ENCODE results near the gene RANBP17.

Gene RANBP17

GRCh38 chr5:171299851-171300250, 438.0 kb downstream of the RANBP17 start:
- no peak for DNase-seq (ENCODE audit: low spot score)

GRCh38 chr5:171300358-171300757, 438.5 kb downstream of the RANBP17 start:
- DNase-seq (ENCODE audit: low spot score), result no peak

GRCh38 chr5:171306166-171306565, 444.3 kb downstream of the RANBP17 start:
- no peak for DNase-seq (ENCODE audit: low spot score)

- no peak for DNase-seq (ENCODE audit: low spot score)
Measured at GRCh38 chr5:171306781-171307591, 445.2 kb downstream of the RANBP17 start.

GRCh38 chr5:171307789-171308452, 446.1 kb downstream of the RANBP17 start:
- no peak for DNase-seq (ENCODE audit: low spot score)

GRCh38 chr5:171308453-171309275, 446.8 kb downstream of the RANBP17 start, which contains the start of gene TLX3:
Gene TLX3 (plus strand): TSS chr5:171309248. CDS start chr5:171309366, 118 bp downstream.
- no peak for DNase-seq (ENCODE audit: low spot score)

GRCh38 chr5:171309276-171310211, 447.7 kb downstream of the RANBP17 start:
- DNase-seq (ENCODE audit: low spot score), result no peak

GRCh38 chr5:171310212-171310818, 448.5 kb downstream of the RANBP17 start:
- DNase-seq (ENCODE audit: low spot score), result no peak

GRCh38 chr5:171310819-171311321, 449.1 kb downstream of the RANBP17 start:
- DNase-seq (ENCODE audit: low spot score), result no peak

GRCh38 chr5:171311322-171312077, 449.7 kb downstream of the RANBP17 start:
- no peak for DNase-seq (ENCODE audit: low spot score)

GRCh38 chr5:171312129-171312974, 450.5 kb downstream of the RANBP17 start:
- DNase-seq (ENCODE audit: low spot score), result no peak

GRCh38 chr5:171313481-171314206, 451.8 kb downstream of the RANBP17 start:
- no peak for DNase-seq (ENCODE audit: low spot score)

- peak; percentile 26 for DNase-seq (ENCODE audit: low spot score)
Measured at GRCh38 chr5:171314728-171315385, 453.0 kb downstream of the RANBP17 start.

GRCh38 chr5:171315386-171315891, 453.6 kb downstream of the RANBP17 start:
- DNase-seq (ENCODE audit: low spot score), result no peak

- DNase-seq (ENCODE audit: low spot score), result no peak
Measured at GRCh38 chr5:171315925-171316257, 454.1 kb downstream of the RANBP17 start.

- no peak for DNase-seq (ENCODE audit: low spot score)
Measured at GRCh38 chr5:171316258-171317121, 454.7 kb downstream of the RANBP17 start.

GRCh38 chr5:171317230-171317629, 455.4 kb downstream of the RANBP17 start:
- no peak for DNase-seq (ENCODE audit: low spot score)
